IPS-18a (cell line): Measurements from ENCODE around the gene ZNF280B.

Experiments used
- H3K27ac ChIP-seq: one replicate; pipeline ENCODE4 v1.5.1; 2013; ENCODE audit warnings: low read length
- H3K27me3 ChIP-seq: one replicate; pipeline ENCODE4 v1.6.1; 2013; ENCODE audit warnings: mild to moderate bottlenecking, low read length; ENCODE audit not compliant: control insufficient read depth, insufficient read depth
- H3K36me3 ChIP-seq: one replicate; pipeline ENCODE4 v1.6.1; 2013; ENCODE audit warnings: low read depth, low read length; ENCODE audit not compliant: control insufficient read depth
- H3K4me1 ChIP-seq: one replicate; pipeline ENCODE4 v1.6.1; 2013; ENCODE audit warnings: low read depth, low read length; ENCODE audit not compliant: control insufficient read depth
- H3K4me3 ChIP-seq: one replicate; pipeline ENCODE4 v1.5.1; 2013; ENCODE audit warnings: low read length
- H3K9ac ChIP-seq: one replicate; pipeline ENCODE4 v1.6.1; 2013; ENCODE audit warnings: mild to moderate bottlenecking, low read length, moderate library complexity
- H3K9me3 ChIP-seq: one replicate; pipeline ENCODE4 v1.6.1; 2013; ENCODE audit warnings: low read depth, low read length; ENCODE audit not compliant: control insufficient read depth

The ZNF280B gene

GRCh38 chr22:22548317-22548716 is 39.8 kb upstream of the ZNF280B start:
- Histone ChIP-seq H3K4me1 (no peaks in the 10 kb centered on the region), H3K27ac (no peak overlapping the region), H3K9ac (no peak overlapping the region), H3K9me3 (no peaks in the 10 kb centered on the region), H3K4me3 (no peak overlapping the region), H3K27me3 (peaks cover 82% of the 10 kb centered on the region), H3K36me3 (no peaks in the 10 kb centered on the region)

- no peak overlapping the region for H3K27ac ChIP-seq
- H3K9me3 ChIP-seq: no peaks in the 10 kb centered on the region
- peaks cover 80% of the 10 kb centered on the region for H3K27me3 ChIP-seq
Observed at GRCh38 chr22:22547692-22548300, 39.3 kb upstream of the ZNF280B start.

GRCh38 chr22:22547226-22547625 is 38.7 kb upstream of the ZNF280B start:
- H3K9me3 ChIP-seq: no peaks in the 10 kb centered on the region
- no peaks in the 10 kb centered on the region for H3K4me1 ChIP-seq
- H3K27ac ChIP-seq: no peak overlapping the region
- H3K27me3 ChIP-seq: peaks cover 81% of the 10 kb centered on the region
- no peaks in the 10 kb centered on the region for H3K36me3 ChIP-seq
- H3K9ac ChIP-seq: no peak overlapping the region
- no peak overlapping the region for H3K4me3 ChIP-seq

More at GRCh38 chr22:22547692-22548300, 39.3 kb upstream of the ZNF280B start:
- Histone ChIP-seq H3K9ac (no peak overlapping the region), H3K4me1 (no peaks in the 10 kb centered on the region), H3K36me3 (no peaks in the 10 kb centered on the region), H3K4me3 (no peak overlapping the region)

- Histone ChIP-seq H3K36me3 (no peaks in the 10 kb centered on the region), H3K27ac (no peak overlapping the region), H3K4me3 (no peak overlapping the region), H3K9ac (no peak overlapping the region), H3K4me1 (no peaks in the 10 kb centered on the region), H3K9me3 (no peaks in the 10 kb centered on the region), H3K27me3 (peaks cover 84% of the 10 kb centered on the region)
Observed at GRCh38 chr22:22546490-22546889, 37.9 kb upstream of the ZNF280B start.

GRCh38 chr22:22545084-22545483 is 36.5 kb upstream of the ZNF280B start:
- no peaks in the 10 kb centered on the region for H3K4me1 ChIP-seq
- no peak overlapping the region for H3K9ac ChIP-seq
- H3K4me3 ChIP-seq: no peak overlapping the region
- H3K27ac ChIP-seq: no peak overlapping the region
- peaks cover 76% of the 10 kb centered on the region for H3K27me3 ChIP-seq
- no peaks in the 10 kb centered on the region for H3K9me3 ChIP-seq
- no peaks in the 10 kb centered on the region for H3K36me3 ChIP-seq

GRCh38 chr22:22538226-22538989 is 29.9 kb upstream of the ZNF280B start:
- Histone ChIP-seq H3K4me1 (no peaks in the 10 kb centered on the region), H3K9me3 (no peaks in the 10 kb centered on the region), H3K36me3 (no peaks in the 10 kb centered on the region), H3K27me3 (peaks cover 70% of the 10 kb centered on the region), H3K9ac (no peak overlapping the region), H3K27ac (no peak overlapping the region), H3K4me3 (no peak overlapping the region)

- Histone ChIP-seq H3K4me3 (no peak overlapping the region), H3K4me1 (no peaks in the 10 kb centered on the region), H3K36me3 (no peaks in the 10 kb centered on the region), H3K9me3 (no peaks in the 10 kb centered on the region), H3K27me3 (peaks cover 57% of the 10 kb centered on the region), H3K27ac (no peak overlapping the region), H3K9ac (no peak overlapping the region)
Observed at GRCh38 chr22:22536916-22537315, 28.4 kb upstream of the ZNF280B start.

GRCh38 chr22:22536515-22536914 is 28.0 kb upstream of the ZNF280B start:
- Histone ChIP-seq H3K9me3 (no peaks in the 10 kb centered on the region), H3K4me1 (no peaks in the 10 kb centered on the region), H3K4me3 (no peak overlapping the region), H3K9ac (no peak overlapping the region), H3K27me3 (peaks cover 53% of the 10 kb centered on the region), H3K36me3 (no peaks in the 10 kb centered on the region), H3K27ac (no peak overlapping the region)

- H3K36me3 ChIP-seq: no peaks in the 10 kb centered on the region
- H3K27me3 ChIP-seq: peaks cover 52% of the 10 kb centered on the region
- H3K4me1 ChIP-seq: no peaks in the 10 kb centered on the region
- H3K9ac ChIP-seq: no peak overlapping the region
- no peaks in the 10 kb centered on the region for H3K9me3 ChIP-seq
- no peak overlapping the region for H3K27ac ChIP-seq
- H3K4me3 ChIP-seq: no peak overlapping the region
Observed at GRCh38 chr22:22535662-22536061, 27.1 kb upstream of the ZNF280B start.

GRCh38 chr22:22534604-22535415 is 26.3 kb upstream of the ZNF280B start:
- no peak overlapping the region for H3K27ac ChIP-seq
- H3K27me3 ChIP-seq: peaks cover 45% of the 10 kb centered on the region
- H3K4me3 ChIP-seq: no peak overlapping the region
- no peaks in the 10 kb centered on the region for H3K9me3 ChIP-seq
- no peaks in the 10 kb centered on the region for H3K36me3 ChIP-seq
- no peak overlapping the region for H3K9ac ChIP-seq
- H3K4me1 ChIP-seq: no peaks in the 10 kb centered on the region

GRCh38 chr22:22533863-22534262 is 25.3 kb upstream of the ZNF280B start:
- H3K4me1 ChIP-seq: no peaks in the 10 kb centered on the region
- no peaks in the 10 kb centered on the region for H3K36me3 ChIP-seq
- H3K9ac ChIP-seq: no peak overlapping the region
- peaks cover 39% of the 10 kb centered on the region for H3K27me3 ChIP-seq
- no peak overlapping the region for H3K4me3 ChIP-seq
- H3K9me3 ChIP-seq: no peaks in the 10 kb centered on the region
- no peak overlapping the region for H3K27ac ChIP-seq
